Activated naive CD4-positive, alpha-beta T cell treated with anti-CD3 and anti-CD28 coated beads, Interleukin-2, amount 10 ng/mL, durations not matched to agents 7 days and 5 days (primary cell): ENCODE measurements around the gene EEF1A2.
A peak's percentile ranks its signal among the peaks of the same experiment; 100 is the strongest.

Experiments used
- CTCF ChIA-PET: fragments of 350-600 bp; sonication (Branson Sonifier 250); formaldehyde crosslinking; loops from one replicate; lab custom pipeline; 2021; ENCODE audit warnings: antibody characterized with exemption; lab: Charles Lee
- DNase-seq: peaks from one replicate; pipeline ENCODE4 v3.0.0-alpha.2; 2020
- H3K27ac Mint-ChIP-seq: one replicate; pipeline ENCODE4 v1.8.0; 2021; ENCODE audit warnings: mild to moderate bottlenecking, moderate library complexity, mixed read lengths
- H3K27me3 Mint-ChIP-seq: one replicate; pipeline ENCODE4 v1.8.0; 2021; ENCODE audit warnings: mild to moderate bottlenecking, mixed read lengths
- H3K36me3 Mint-ChIP-seq: one replicate; pipeline ENCODE4 v1.8.0; 2021; ENCODE audit warnings: mixed read lengths
- H3K4me1 Mint-ChIP-seq: one replicate; pipeline ENCODE4 v1.8.0; 2021; ENCODE audit warnings: mixed read lengths
- H3K4me3 Mint-ChIP-seq: one replicate; pipeline ENCODE4 v1.8.0; 2021; ENCODE audit warnings: mild to moderate bottlenecking, moderate library complexity, mixed read lengths
- H3K9me3 Mint-ChIP-seq: one replicate; pipeline ENCODE4 v1.8.0; 2021; ENCODE audit warnings: mixed read lengths

EEF1A2 gene

GRCh38 chr20:63504642-63505041 is 5.8 kb upstream of the EEF1A2 start:
- no peak for DNase-seq
- Mint-ChIP-seq H3K9me3 (peaks cover 11% of the 10 kb centered on the region), H3K4me1 (peaks cover 8% of the 10 kb centered on the region), H3K27ac (no peak overlapping the region), H3K36me3 (no peaks in the 10 kb centered on the region), H3K27me3 (peaks cover 55% of the 10 kb centered on the region), H3K4me3 (no peak overlapping the region)
- CTCF ChIA-PET = no interaction called here

GRCh38 chr20:63503524-63503923 is 4.6 kb upstream of the EEF1A2 start:
- peaks cover 58% of the 10 kb centered on the region for H3K27me3 Mint-ChIP-seq
- no peak overlapping the region for H3K27ac Mint-ChIP-seq
- no peak overlapping the region for H3K4me3 Mint-ChIP-seq
- H3K9me3 Mint-ChIP-seq = peaks cover 11% of the 10 kb centered on the region
- peaks cover 8% of the 10 kb centered on the region for H3K4me1 Mint-ChIP-seq
- DNase-seq = no peak
- CTCF ChIA-PET = interaction anchor here (0.7 kb wide), 1 partner anchor 535 kb away, joined by 3 read pairs; no protein-coding TSS in a partner anchor
- H3K36me3 Mint-ChIP-seq = no peaks in the 10 kb centered on the region

- Mint-ChIP-seq H3K9me3 (peaks cover 11% of the 10 kb centered on the region), H3K36me3 (no peaks in the 10 kb centered on the region), H3K27ac (no peak overlapping the region), H3K27me3 (peaks cover 66% of the 10 kb centered on the region), H3K4me1 (peaks cover 6% of the 10 kb centered on the region), H3K4me3 (no peak overlapping the region)
- no peak for DNase-seq
- CTCF ChIA-PET = interaction anchor here (0.7 kb wide), 1 partner anchor 536 kb away, joined by 3 read pairs; no protein-coding TSS in a partner anchor
Observed at GRCh38 chr20:63502671-63503172, 3.8 kb upstream of the EEF1A2 start.

- H3K4me3 Mint-ChIP-seq = no peak overlapping the region
- H3K27ac Mint-ChIP-seq = no peak overlapping the region
- H3K9me3 Mint-ChIP-seq = peaks cover 11% of the 10 kb centered on the region
- H3K36me3 Mint-ChIP-seq = no peaks in the 10 kb centered on the region
- H3K27me3 Mint-ChIP-seq = peaks cover 70% of the 10 kb centered on the region
- CTCF ChIA-PET = no interaction called here
- peaks cover 3% of the 10 kb centered on the region for H3K4me1 Mint-ChIP-seq
- no peak for DNase-seq
Observed at GRCh38 chr20:63501818-63502670, 3.2 kb upstream of the EEF1A2 start.

GRCh38 chr20:63500902-63501817 is 2.3 kb upstream of the EEF1A2 start:
- no peak for DNase-seq
- CTCF ChIA-PET = no interaction called here
- Mint-ChIP-seq H3K27ac (no peak overlapping the region), H3K9me3 (peaks cover 11% of the 10 kb centered on the region), H3K4me1 (peaks cover 6% of the 10 kb centered on the region), H3K27me3 (peaks cover 75% of the 10 kb centered on the region), H3K36me3 (no peaks in the 10 kb centered on the region), H3K4me3 (no peak overlapping the region)

GRCh38 chr20:63500151-63500901 is 1.4 kb upstream of the EEF1A2 start:
- Mint-ChIP-seq H3K36me3 (no peaks in the 10 kb centered on the region), H3K9me3 (peaks cover 11% of the 10 kb centered on the region), H3K4me1 (peaks cover 6% of the 10 kb centered on the region), H3K4me3 (no peak overlapping the region), H3K27ac (no peak overlapping the region), H3K27me3 (peaks cover 81% of the 10 kb centered on the region)
- CTCF ChIA-PET = no interaction called here
- no peak for DNase-seq

- no peak overlapping the region for H3K27ac Mint-ChIP-seq
- DNase-seq = no peak
- CTCF ChIA-PET = no interaction called here
- H3K4me3 Mint-ChIP-seq = no peak overlapping the region
- peaks cover 4% of the 10 kb centered on the region for H3K9me3 Mint-ChIP-seq
- peaks cover 78% of the 10 kb centered on the region for H3K27me3 Mint-ChIP-seq
- H3K4me1 Mint-ChIP-seq = peaks cover 6% of the 10 kb centered on the region
- H3K36me3 Mint-ChIP-seq = no peaks in the 10 kb centered on the region
Observed at GRCh38 chr20:63499338-63499969, 571 bp upstream of the EEF1A2 start.

- Mint-ChIP-seq H3K27me3 (peaks cover 70% of the 10 kb centered on the region), H3K36me3 (no peaks in the 10 kb centered on the region), H3K9me3 (no peaks in the 10 kb centered on the region), H3K27ac (no peak overlapping the region), H3K4me1 (peaks cover 6% of the 10 kb centered on the region), H3K4me3 (no peak overlapping the region)
- CTCF ChIA-PET = interaction anchor here (1.0 to 2.6 kb wide), 5 partner anchors 20 to 308 kb away, joined by 3 to 15 read pairs (median 5); partner anchors contain the start of gene PTK6
- DNase-seq = no peak
Observed at GRCh38 chr20:63497946-63498935, 642 bp downstream of the EEF1A2 start.

GRCh38 chr20:63497138-63497945 is 1.5 kb downstream of the EEF1A2 start:
- Mint-ChIP-seq H3K27me3 (peaks cover 74% of the 10 kb centered on the region), H3K36me3 (no peaks in the 10 kb centered on the region), H3K4me1 (peaks cover 6% of the 10 kb centered on the region), H3K27ac (no peak overlapping the region), H3K4me3 (no peak overlapping the region), H3K9me3 (no peaks in the 10 kb centered on the region)
- CTCF ChIA-PET = interaction anchor here (1.0 to 2.6 kb wide), 13 partner anchors 21 to 781 kb away, joined by 3 to 15 read pairs (median 4); partner anchors contain the start of genes PPDPF and PTK6
- no peak for DNase-seq

GRCh38 chr20:63496596-63497120 is 2.2 kb downstream of the EEF1A2 start:
- Mint-ChIP-seq H3K4me1 (peaks cover 6% of the 10 kb centered on the region), H3K27ac (no peak overlapping the region), H3K4me3 (no peak overlapping the region), H3K27me3 (peaks cover 77% of the 10 kb centered on the region), H3K9me3 (no peaks in the 10 kb centered on the region), H3K36me3 (no peaks in the 10 kb centered on the region)
- CTCF ChIA-PET = interaction anchor here (1.0 to 2.6 kb wide), 15 partner anchors 9 to 782 kb away, joined by 3 to 15 read pairs (median 4); partner anchors contain the start of genes PPDPF, PTK6 and TPD52L2
- DNase-seq = no peak

- CTCF ChIA-PET = interaction anchor here (1.0 to 2.6 kb wide), 14 partner anchors 9 to 783 kb away, joined by 3 to 15 read pairs (median 4); partner anchors contain the start of genes PPDPF, PTK6 and TPD52L2
- H3K27me3 Mint-ChIP-seq = peaks cover 77% of the 10 kb centered on the region
- no peak overlapping the region for H3K4me3 Mint-ChIP-seq
- H3K36me3 Mint-ChIP-seq = no peaks in the 10 kb centered on the region
- H3K9me3 Mint-ChIP-seq = no peaks in the 10 kb centered on the region
- peaks cover 6% of the 10 kb centered on the region for H3K4me1 Mint-ChIP-seq
- peak; percentile 83 for DNase-seq
- H3K27ac Mint-ChIP-seq = no peak overlapping the region
Observed at GRCh38 chr20:63495741-63496595, 2.9 kb downstream of the EEF1A2 start.
